ENCODE data around the gene ZNF823. TPM values are rescaled to one million over a fixed set of nuclear protein-coding genes. Genes with fewer than 3 reads are reported as not detected.

ZNF823 gene
- total RNA-seq, 2 experiments from 2014 or later, result 6.3 to 6.4 TPM

GRCh38 chr19:11710313-11710712, 28.4 kb downstream of the ZNF823 start:
- Mint-ChIP-seq H3K4me3 (no peak overlapping the region), H3K27me3 (no peaks in the 10 kb centered on the region), H3K4me1 (no peaks in the 10 kb centered on the region), H3K27ac (no peak overlapping the region), H3K9me3 (ENCODE audit: low read depth) (peaks cover 7% of the 10 kb centered on the region), H3K36me3 (no peaks in the 10 kb centered on the region)
- DNase-seq (no peak), ATAC-seq (no peak)
- CTCF ChIA-PET, result no interaction called here

- ATAC-seq, result no peak
- CTCF ChIA-PET, result interaction anchor here (1.6 kb wide), 1 partner anchor 8 kb away, joined by 5 read pairs; no protein-coding TSS in a partner anchor
- no peak overlapping the region for H3K27ac Mint-ChIP-seq
- H3K4me1 Mint-ChIP-seq, result no peaks in the 10 kb centered on the region
- H3K4me3 Mint-ChIP-seq, result no peak overlapping the region
- H3K36me3 Mint-ChIP-seq, result no peaks in the 10 kb centered on the region
- H3K9me3 Mint-ChIP-seq (ENCODE audit: low read depth), result peaks cover 2% of the 10 kb centered on the region
- no peak for DNase-seq
- H3K27me3 Mint-ChIP-seq, result no peaks in the 10 kb centered on the region
Measured at GRCh38 chr19:11708457-11708856, 30.3 kb downstream of the ZNF823 start.

- no peak for ATAC-seq
- Mint-ChIP-seq H3K4me3 (no peak overlapping the region), H3K27me3 (no peaks in the 10 kb centered on the region), H3K36me3 (no peaks in the 10 kb centered on the region), H3K9me3 (ENCODE audit: low read depth) (peaks cover 2% of the 10 kb centered on the region), H3K27ac (no peak overlapping the region), H3K4me1 (no peaks in the 10 kb centered on the region)
- no peak for DNase-seq
- CTCF ChIA-PET, result no interaction called here
Measured at GRCh38 chr19:11705474-11705873, 33.3 kb downstream of the ZNF823 start.

- H3K4me1 Mint-ChIP-seq, result no peaks in the 10 kb centered on the region
- CTCF ChIA-PET, result no interaction called here
- no peak for DNase-seq
- no peaks in the 10 kb centered on the region for H3K9me3 Mint-ChIP-seq (ENCODE audit: low read depth)
- no peak overlapping the region for H3K27ac Mint-ChIP-seq
- no peaks in the 10 kb centered on the region for H3K27me3 Mint-ChIP-seq
- H3K4me3 Mint-ChIP-seq, result no peak overlapping the region
- ATAC-seq, result no peak
- H3K36me3 Mint-ChIP-seq, result no peaks in the 10 kb centered on the region
Measured at GRCh38 chr19:11704626-11705025, 34.1 kb downstream of the ZNF823 start.

- ATAC-seq (no peak), DNase-seq (no peak)
- CTCF ChIA-PET, result interaction anchor here (0.6 to 1.2 kb wide), 10 partner anchors 8 to 496 kb away, joined by 3 to 5 read pairs (median 3); partner anchors contain the start of gene ZNF823
- H3K27me3 Mint-ChIP-seq, result peaks cover 9% of the 10 kb centered on the region
- no peak overlapping the region for H3K4me3 Mint-ChIP-seq
- no peaks in the 10 kb centered on the region for H3K4me1 Mint-ChIP-seq
- no peaks in the 10 kb centered on the region for H3K9me3 Mint-ChIP-seq (ENCODE audit: low read depth)
- H3K36me3 Mint-ChIP-seq, result no peaks in the 10 kb centered on the region
- no peak overlapping the region for H3K27ac Mint-ChIP-seq
Measured at GRCh38 chr19:11699931-11700794, 38.6 kb downstream of the ZNF823 start.

- CTCF ChIA-PET, result no interaction called here
- Mint-ChIP-seq H3K36me3 (no peaks in the 10 kb centered on the region), H3K4me1 (peaks cover 8% of the 10 kb centered on the region), H3K27ac (no peak overlapping the region), H3K9me3 (ENCODE audit: low read depth) (no peaks in the 10 kb centered on the region), H3K27me3 (peaks cover 26% of the 10 kb centered on the region), H3K4me3 (no peak overlapping the region)
- no peak for ATAC-seq
- no peak for DNase-seq
Measured at GRCh38 chr19:11698231-11698630, 40.5 kb downstream of the ZNF823 start.

- Mint-ChIP-seq H3K27ac (no peak overlapping the region), H3K36me3 (peaks cover 2% of the 10 kb centered on the region), H3K4me1 (peaks cover 8% of the 10 kb centered on the region), H3K4me3 (no peak overlapping the region), H3K27me3 (peaks cover 30% of the 10 kb centered on the region), H3K9me3 (ENCODE audit: low read depth) (peaks cover 2% of the 10 kb centered on the region)
- DNase-seq (no peak), ATAC-seq (no peak)
- CTCF ChIA-PET, result no interaction called here
Measured at GRCh38 chr19:11697284-11697855, 41.4 kb downstream of the ZNF823 start.

- CTCF ChIA-PET, result interaction anchor here (0.6 to 0.7 kb wide), 2 partner anchors 41 to 1065 kb away, joined by 3 read pairs; no protein-coding TSS in a partner anchor
- H3K36me3 Mint-ChIP-seq, result peaks cover 4% of the 10 kb centered on the region
- H3K27ac Mint-ChIP-seq, result no peak overlapping the region
Measured at GRCh38 chr19:11694533-11695439, 44.0 kb downstream of the ZNF823 start.

GRCh38 chr19:11693505-11694499, 44.9 kb downstream of the ZNF823 start:
- DNase-seq, result no peak
- ATAC-seq, result no peak
- peaks cover 9% of the 10 kb centered on the region for H3K9me3 Mint-ChIP-seq (ENCODE audit: low read depth)
- H3K36me3 Mint-ChIP-seq, result peaks cover 6% of the 10 kb centered on the region
- H3K4me1 Mint-ChIP-seq, result peaks cover 8% of the 10 kb centered on the region
- CTCF ChIA-PET, result interaction anchor here (0.6 kb wide), 1 partner anchor 40 kb away, joined by 3 read pairs; no protein-coding TSS in a partner anchor
- no peak overlapping the region for H3K27ac Mint-ChIP-seq
- no peak overlapping the region for H3K4me3 Mint-ChIP-seq
- H3K27me3 Mint-ChIP-seq, result peaks cover 33% of the 10 kb centered on the region

More at GRCh38 chr19:11694533-11695439, 44.0 kb downstream of the ZNF823 start:
- Mint-ChIP-seq H3K9me3 (ENCODE audit: low read depth) (peaks cover 4% of the 10 kb centered on the region), H3K4me1 (peaks cover 8% of the 10 kb centered on the region), H3K27me3 (peaks cover 33% of the 10 kb centered on the region), H3K4me3 (peak overlapping the region; percentile 75)
- ATAC-seq, result peak; percentile 95
- DNase-seq, result peak; percentile 84

- Mint-ChIP-seq H3K4me3 (no peak overlapping the region), H3K36me3 (peaks cover 9% of the 10 kb centered on the region), H3K9me3 (ENCODE audit: low read depth) (peaks cover 12% of the 10 kb centered on the region), H3K27ac (no peak overlapping the region), H3K27me3 (peaks cover 33% of the 10 kb centered on the region), H3K4me1 (peaks cover 8% of the 10 kb centered on the region)
- no peak for ATAC-seq
- CTCF ChIA-PET, result no interaction called here
- DNase-seq, result no peak
Measured at GRCh38 chr19:11692127-11692790, 46.5 kb downstream of the ZNF823 start.

GRCh38 chr19:11685676-11686650, 52.8 kb downstream of the ZNF823 start:
- Mint-ChIP-seq H3K4me3 (no peak overlapping the region), H3K4me1 (peaks cover 10% of the 10 kb centered on the region), H3K27me3 (no peaks in the 10 kb centered on the region), H3K27ac (no peak overlapping the region), H3K36me3 (peaks cover 25% of the 10 kb centered on the region), H3K9me3 (ENCODE audit: low read depth) (peaks cover 32% of the 10 kb centered on the region)
- CTCF ChIA-PET, result no interaction called here
- ATAC-seq (peak; percentile 33), DNase-seq (no peak)

Measured in activated CD8-positive, alpha-beta memory T cell treated with anti-CD3 and anti-CD28 coated beads, Interleukin-2, amount 10 ng/mL, durations not matched to agents 7 days and 5 days (primary cell).